Smooth muscle cell of the brain vasculature (primary cell): ENCODE measurements around the gene ARID5B.

ENCODE experiments used
- DNase-seq: peaks from one replicate; pipeline ENCODE4 v3.0.0-alpha.2; 2012; ENCODE audit warnings: low read depth, low spot score

Gene ARID5B

GRCh38 chr10:61987951-61988379 is 86.5 kb downstream of the ARID5B start:
- no peak for DNase-seq

- DNase-seq: no peak
Observed at GRCh38 chr10:61989995-61990760, 88.7 kb downstream of the ARID5B start.

GRCh38 chr10:61990761-61991135 is 89.2 kb downstream of the ARID5B start:
- DNase-seq: no peak

GRCh38 chr10:61991166-61991565 is 89.7 kb downstream of the ARID5B start:
- no peak for DNase-seq

- no peak for DNase-seq
Observed at GRCh38 chr10:61992059-61992460, 90.6 kb downstream of the ARID5B start.

- peak; percentile 52 for DNase-seq
Observed at GRCh38 chr10:61992671-61993668, 91.5 kb downstream of the ARID5B start.

- no peak for DNase-seq
Observed at GRCh38 chr10:61993711-61994401, 92.4 kb downstream of the ARID5B start.

- DNase-seq: no peak
Observed at GRCh38 chr10:61994405-61995219, 93.1 kb downstream of the ARID5B start.

- DNase-seq: no peak
Observed at GRCh38 chr10:61995220-61995503, 93.7 kb downstream of the ARID5B start.

- no peak for DNase-seq
Observed at GRCh38 chr10:61998937-61999336, 97.4 kb downstream of the ARID5B start.

GRCh38 chr10:62000037-62000603 is 98.6 kb downstream of the ARID5B start:
- no peak for DNase-seq

- no peak for DNase-seq
Observed at GRCh38 chr10:62000726-62001125, 99.2 kb downstream of the ARID5B start.

GRCh38 chr10:62001898-62002297 is 100.4 kb downstream of the ARID5B start:
- no peak for DNase-seq

GRCh38 chr10:62002753-62003152 is 101.3 kb downstream of the ARID5B start:
- no peak for DNase-seq

- no peak for DNase-seq
Observed at GRCh38 chr10:62004042-62004441, 102.5 kb downstream of the ARID5B start.

GRCh38 chr10:62005281-62005680 is 103.8 kb downstream of the ARID5B start:
- DNase-seq: no peak

GRCh38 chr10:62005687-62006086 is 104.2 kb downstream of the ARID5B start:
- no peak for DNase-seq

- no peak for DNase-seq
Observed at GRCh38 chr10:62007145-62007544, 105.6 kb downstream of the ARID5B start.

- DNase-seq: no peak
Observed at GRCh38 chr10:62008196-62008595, 106.7 kb downstream of the ARID5B start.

GRCh38 chr10:62008946-62009345 is 107.4 kb downstream of the ARID5B start:
- no peak for DNase-seq

- DNase-seq: no peak
Observed at GRCh38 chr10:62010366-62010765, 108.9 kb downstream of the ARID5B start.
